Sigmoid colon (tissue), 7 donors: Measurements from ENCODE around the gene LACTBL1. TPM values are rescaled to one million over a fixed set of nuclear protein-coding genes. Genes with fewer than 3 reads are reported as not detected.

ENCODE experiments used
- DNase-seq: peaks from one replicate; pipeline ENCODE4 v3.0.0-alpha.2; 2019
- H3K27ac ChIP-seq, 4 donors: fragments of 200-600 bp; sonication (generic); one replicate each; pipeline ENCODE4 v1.5.1; 2016 to 2019; ENCODE audit warnings: mild to moderate bottlenecking in 1 of 4
- H3K27me3 ChIP-seq, 3 donors: fragments of 200-600 bp; sonication (generic); one replicate each; pipeline ENCODE4 v1.5.1; 2019; ENCODE audit warnings: mild to moderate bottlenecking in 1 of 3
- H3K36me3 ChIP-seq, 4 donors: fragments of 200-600 bp; sonication (generic); one replicate each; pipeline ENCODE4 v1.5.1; 2016 to 2019
- H3K4me1 ChIP-seq, 4 donors: fragments of 200-600 bp; sonication (generic); one replicate each; pipeline ENCODE4 v1.5.1; 2017 to 2019
- H3K4me3 ChIP-seq, 4 donors: fragments of 200-600 bp; sonication (generic); one replicate each; pipeline ENCODE4 v1.5.1; 2017 to 2019; ENCODE audit warnings: mild to moderate bottlenecking in 2 of 4, moderate library complexity in 1 of 4
- H3K9me3 ChIP-seq, 4 donors: fragments of 200-600 bp in 3 of 4; sonication (generic) in 3 of 4; one replicate each; pipeline versions ENCODE4 v1.5.1 to v1.6.1; 2013 to 2019
- EP300 ChIP-seq, 4 donors: sonication (generic); formaldehyde crosslinking; IDR thresholded peaks; one replicate each; pipeline ENCODE4 v1.6.1; 2017; ENCODE audit warnings: antibody characterized with exemption in 4 of 4
- POLR2A ChIP-seq, 2 donors: fragments of 450-650 bp; IDR thresholded peaks; one replicate each; pipeline ENCODE4 v1.6.1; 2016; ENCODE audit warnings: antibody characterized with exemption in 2 of 2, mild to moderate bottlenecking in 2 of 2, moderate library complexity in 2 of 2
- POLR2AphosphoS5 ChIP-seq, 4 donors: sonication (generic); formaldehyde crosslinking; IDR thresholded peaks; one replicate each; pipeline ENCODE4 v1.6.1; 2017; ENCODE audit warnings: antibody characterized with exemption in 4 of 4
- WGBS, 2 donors: extraction: QIAGEN DNeasy Blood & Tissue Kit; methylation state at CpG; one replicate each; pipeline ENCODE4 v1.1.7; 2013; 5-methylcytosine and 5-hydroxymethylcytosine counted together
- intact Hi-C: fragments of 100-400 bp; cut with DNase I; formaldehyde crosslinking; loops from one replicate; pipeline ENCODE4 v1.15.1; 2023
- polyA plus RNA-seq, 3 donors: library from polyadenylated mRNA; stranded (reverse); fragments of 200-250 nt; gene quantifications; one replicate each; pipeline ENCODE4 v1.2.3, GENCODE V29; 2013
- total RNA-seq, 4 donors: library from RNA; depleted of rRNA; stranded (reverse); fragments of >200 nt; gene quantifications; one replicate each; pipeline ENCODE4 v1.1.0, GENCODE V29; 2016
- TF ChIP-seq, protein P1 (sequence below), 4 experiments: fragments of 450-650 bp in 3 of 4; fragments of 200-600 bp in 1 of 4; IDR thresholded peaks; one replicate each; pipeline ENCODE4 v1.5.1; 2016 to 2019; ENCODE audit warnings: antibody characterized with exemption in 4 of 4, mild to moderate bottlenecking in 3 of 4, moderate library complexity in 2 of 4
- donor health status: healthy with polysubstance abuse.
- donor health status: Bipolar disorder and iron deficiency.
- donor health status: healthy.

Gene LACTBL1
- total and polyA plus RNA-seq, 7 donors = not detected

DNA sequence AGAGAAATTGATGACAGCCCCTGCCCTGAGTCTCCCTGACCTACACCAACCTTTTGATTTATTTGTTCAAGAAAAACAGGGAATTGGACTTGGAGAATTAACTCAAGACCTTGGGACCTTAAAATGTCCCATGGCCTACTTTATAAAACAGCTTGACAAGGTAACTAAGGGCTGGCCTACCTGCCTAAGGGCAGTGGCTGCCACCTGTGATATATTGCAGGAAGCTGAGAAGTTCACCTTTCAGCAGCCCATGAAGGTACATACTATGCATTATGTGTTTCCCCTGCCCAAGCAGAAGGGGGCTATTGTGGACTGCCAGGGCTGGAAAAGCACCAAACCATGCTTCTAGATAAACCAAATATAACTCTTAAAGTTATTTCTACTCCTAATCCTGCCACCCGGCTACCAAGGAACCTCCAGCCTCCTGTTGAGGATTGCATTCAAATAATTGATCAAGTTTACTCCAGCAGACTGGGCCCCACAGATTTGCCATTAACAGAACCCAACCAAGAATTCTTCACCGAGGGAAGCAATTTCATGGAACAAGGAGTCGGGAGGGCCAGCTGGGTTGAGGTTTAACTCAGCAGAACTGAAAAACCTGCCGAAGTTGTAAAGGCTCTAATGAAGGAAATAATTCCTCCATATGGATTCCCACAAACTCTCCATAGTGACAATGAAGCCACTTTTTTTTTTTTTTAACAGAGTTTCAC is 28.2 kb downstream of the LACTBL1 start:
- Histone ChIP-seq H3K4me1 (peaks cover 0 to under 1% (median 0%) of the 10 kb centered on the region in 4 donors), H3K9me3 (peaks cover 0 to 5% (median 0%) of the 10 kb centered on the region in 4 donors), H3K27me3 (peaks cover 0 to 4% (median 0%) of the 10 kb centered on the region in 3 donors), H3K27ac (no peak overlapping the region), H3K4me3 (no peak overlapping the region), H3K36me3 (no peaks in the 10 kb centered on the region)
- TF ChIP-seq EP300 (IDR thresholded peaks at IDR 0.05) = no peak
- TF ChIP-seq POLR2AphosphoS5 (IDR thresholded peaks at IDR 0.05) = no peak
- TF ChIP-seq POLR2A (IDR thresholded peaks at IDR 0.05) = no peak
- TF ChIP-seq, protein P1, sequence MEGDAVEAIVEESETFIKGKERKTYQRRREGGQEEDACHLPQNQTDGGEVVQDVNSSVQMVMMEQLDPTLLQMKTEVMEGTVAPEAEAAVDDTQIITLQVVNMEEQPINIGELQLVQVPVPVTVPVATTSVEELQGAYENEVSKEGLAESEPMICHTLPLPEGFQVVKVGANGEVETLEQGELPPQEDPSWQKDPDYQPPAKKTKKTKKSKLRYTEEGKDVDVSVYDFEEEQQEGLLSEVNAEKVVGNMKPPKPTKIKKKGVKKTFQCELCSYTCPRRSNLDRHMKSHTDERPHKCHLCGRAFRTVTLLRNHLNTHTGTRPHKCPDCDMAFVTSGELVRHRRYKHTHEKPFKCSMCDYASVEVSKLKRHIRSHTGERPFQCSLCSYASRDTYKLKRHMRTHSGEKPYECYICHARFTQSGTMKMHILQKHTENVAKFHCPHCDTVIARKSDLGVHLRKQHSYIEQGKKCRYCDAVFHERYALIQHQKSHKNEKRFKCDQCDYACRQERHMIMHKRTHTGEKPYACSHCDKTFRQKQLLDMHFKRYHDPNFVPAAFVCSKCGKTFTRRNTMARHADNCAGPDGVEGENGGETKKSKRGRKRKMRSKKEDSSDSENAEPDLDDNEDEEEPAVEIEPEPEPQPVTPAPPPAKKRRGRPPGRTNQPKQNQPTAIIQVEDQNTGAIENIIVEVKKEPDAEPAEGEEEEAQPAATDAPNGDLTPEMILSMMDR (IDR thresholded peaks at IDR 0.05) = no peak
- 85 to 91% methylated on average over 4 of the region's 4 CpGs for WGBS, 2 donors
- no peak for DNase-seq
- intact Hi-C loops = no loop called here

DNA sequence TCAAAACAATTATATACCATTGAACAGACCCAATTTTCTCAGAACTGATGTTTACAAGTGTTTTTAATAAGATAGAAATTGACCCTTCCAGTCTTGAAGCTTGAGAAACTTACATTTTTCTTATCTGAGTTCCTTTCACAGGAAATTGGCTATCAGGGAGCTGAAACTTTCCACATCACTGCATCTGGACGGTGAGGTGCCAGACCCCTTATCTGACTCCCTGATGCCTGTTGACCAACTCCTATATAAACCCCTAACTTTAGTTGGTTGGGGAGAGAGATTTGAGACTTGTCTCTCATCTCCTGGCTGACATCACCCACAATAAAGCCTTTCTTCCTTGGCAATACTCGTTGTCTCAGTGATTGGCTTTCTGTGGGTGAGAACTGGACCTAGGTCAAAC is 31.4 kb downstream of the LACTBL1 start:
- 68 to 73% methylated on average over 2 of the region's 2 CpGs for WGBS, 2 donors
- intact Hi-C loops = no loop called here
- no peaks in the 10 kb centered on the region for H3K4me1 ChIP-seq
- no peak overlapping the region for H3K4me3 ChIP-seq
- H3K27me3 ChIP-seq = peaks cover 0 to 3% (median 0%) of the 10 kb centered on the region in 3 donors
- TF ChIP-seq, protein P1 (IDR thresholded peaks at IDR 0.05) = no peak
- no peak for TF ChIP-seq POLR2AphosphoS5 (IDR thresholded peaks at IDR 0.05)
- no peak for DNase-seq
- H3K36me3 ChIP-seq = no peaks in the 10 kb centered on the region
- peaks cover 0 to 5% (median 0%) of the 10 kb centered on the region in 4 donors for H3K9me3 ChIP-seq
- no peak overlapping the region for H3K27ac ChIP-seq

DNA sequence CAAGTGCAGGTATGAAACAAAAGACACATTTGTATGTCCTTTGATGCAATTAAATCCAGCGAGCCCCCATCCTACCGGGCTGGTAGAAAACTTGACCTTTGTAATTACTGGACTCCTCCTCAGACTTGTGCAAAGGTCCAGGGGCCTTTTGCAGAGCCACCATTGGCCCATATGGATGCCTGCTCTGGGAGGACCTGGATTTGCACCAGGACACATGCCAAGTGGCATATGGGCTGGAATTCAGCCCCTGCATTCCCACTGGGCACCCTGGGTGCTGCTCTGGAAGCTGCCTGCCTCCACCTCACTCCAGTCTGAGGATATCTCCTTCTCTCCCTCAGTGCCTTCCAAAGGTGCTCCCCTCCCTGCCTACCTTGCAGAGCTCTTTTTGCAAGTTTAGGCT is 36.0 kb downstream of the LACTBL1 start:
- Histone ChIP-seq H3K27ac (no peak overlapping the region), H3K4me3 (no peak overlapping the region), H3K4me1 (no peaks in the 10 kb centered on the region), H3K9me3 (peaks cover 0 to 5% (median under 1%) of the 10 kb centered on the region in 4 donors), H3K27me3 (peaks cover 0 to 5% (median 0%) of the 10 kb centered on the region in 3 donors), H3K36me3 (no peaks in the 10 kb centered on the region)
- intact Hi-C loops = loop anchor here (10.0 kb wide), 1 partner anchor 512 kb away; no protein-coding TSS in a partner anchor
- 28 to 79% methylated on average over 2 of the region's 2 CpGs for WGBS, 2 donors
- TF ChIP-seq, protein P1 (IDR thresholded peaks at IDR 0.05) = no peak
- no peak for TF ChIP-seq EP300 (IDR thresholded peaks at IDR 0.05)
- TF ChIP-seq POLR2AphosphoS5 (IDR thresholded peaks at IDR 0.05) = no peak
- no peak for TF ChIP-seq POLR2A (IDR thresholded peaks at IDR 0.05)
- DNase-seq = no peak

DNA sequence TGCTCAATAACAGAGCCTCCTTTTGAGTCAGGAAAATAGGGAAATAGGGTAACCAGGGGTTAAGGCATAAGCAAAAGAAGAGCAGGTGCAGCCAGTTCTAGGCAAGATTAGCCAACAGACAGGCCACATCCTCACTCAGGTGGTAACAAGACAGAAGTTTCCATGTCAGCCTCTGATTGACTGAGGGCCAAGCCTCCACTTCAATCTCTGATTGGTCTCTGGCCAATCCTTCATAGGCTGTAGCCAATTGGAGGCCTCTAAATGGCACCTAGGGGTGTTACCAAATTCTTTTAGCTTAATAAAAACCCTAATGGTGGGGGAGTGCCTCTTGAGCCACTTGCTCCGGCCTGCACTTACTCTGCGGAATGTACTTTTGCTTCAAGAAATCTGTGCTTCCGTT is 37.2 kb downstream of the LACTBL1 start:
- DNase-seq = no peak
- intact Hi-C loops = loop anchor here (10.0 kb wide), 1 partner anchor 511 kb away; no protein-coding TSS in a partner anchor
- Histone ChIP-seq H3K9me3 (peaks cover 0 to 2% (median 0%) of the 10 kb centered on the region in 4 donors), H3K4me3 (no peak overlapping the region), H3K27ac (no peak overlapping the region), H3K36me3 (no peaks in the 10 kb centered on the region), H3K4me1 (no peaks in the 10 kb centered on the region), H3K27me3 (peaks cover 0 to 5% (median 0%) of the 10 kb centered on the region in 3 donors)
- WGBS, 2 donors = 98 to 99% methylated on average over 3 of the region's 3 CpGs
- TF ChIP-seq, protein P1 (IDR thresholded peaks at IDR 0.05) = no peak
- no peak for TF ChIP-seq EP300 (IDR thresholded peaks at IDR 0.05)
- no peak for TF ChIP-seq POLR2A (IDR thresholded peaks at IDR 0.05)
- no peak for TF ChIP-seq POLR2AphosphoS5 (IDR thresholded peaks at IDR 0.05)
